Activated T-helper 1 cell treated with anti-CD3 and anti-CD28 coated beads, Interleukin-12 subunit alpha, Interleukin-12 subunit beta, Interleukin-2, Interleukin-4 antibody, amounts not matched to agents 30 ng/mL and 10 ng/mL and 1 ng/mL, durations not matched to agents 14 hours and 24 hours and 36 hours (primary cell): Measurements from ENCODE around the gene MRPS34. TPM values are rescaled to one million over a fixed set of nuclear protein-coding genes. Genes with fewer than 3 reads are reported as not detected.

Experiments used
- DNase-seq: peaks from one replicate; pipeline ENCODE4 v3.0.0; 2021; ENCODE audit warnings: low spot score
- H3K27ac Mint-ChIP-seq: one replicate; pipeline ENCODE4 v1.8.0; 2021; ENCODE audit warnings: mild to moderate bottlenecking, mixed read lengths
- H3K27me3 Mint-ChIP-seq: one replicate; pipeline ENCODE4 v1.8.0; 2022; ENCODE audit warnings: mild to moderate bottlenecking, moderate library complexity, mixed read lengths; ENCODE audit not compliant: insufficient read depth
- H3K36me3 Mint-ChIP-seq: one replicate; pipeline ENCODE4 v1.8.0; 2021; ENCODE audit warnings: low read depth, mixed read lengths
- H3K4me1 Mint-ChIP-seq: one replicate; pipeline ENCODE4 v1.8.0; 2021; ENCODE audit warnings: low read depth, mixed read lengths
- H3K4me3 Mint-ChIP-seq: one replicate; pipeline ENCODE4 v1.8.0; 2021; ENCODE audit warnings: mild to moderate bottlenecking, moderate library complexity, mixed read lengths
- H3K9me3 Mint-ChIP-seq: one replicate; pipeline ENCODE4 v1.8.0; 2021; ENCODE audit warnings: mixed read lengths
- intact Hi-C: fragments of 100-400 bp; cut with micrococcal nuclease; formaldehyde crosslinking; loops from one replicate; pipeline ENCODE4 v1.15.1; 2024
- total RNA-seq: library from RNA; stranded (reverse); gene quantifications from 2 replicates; pipeline ENCODE4 v1.2.3, GENCODE V29; 2022

Gene MRPS34
- total RNA-seq, 1 donor from 2014 or later = 209 TPM

GRCh38 chr16:1768767-1769401 lies 4.0 kb downstream of the MRPS34 start:
- intact Hi-C loops = no loop called here
- Mint-ChIP-seq H3K27me3 (no peaks in the 10 kb centered on the region), H3K9me3 (no peaks in the 10 kb centered on the region), H3K4me3 (no peak overlapping the region), H3K4me1 (peaks cover 8% of the 10 kb centered on the region), H3K27ac (no peak overlapping the region), H3K36me3 (peaks cover 19% of the 10 kb centered on the region)
- DNase-seq = no peak

- intact Hi-C loops = no loop called here
- no peak for DNase-seq
- no peak overlapping the region for H3K4me3 Mint-ChIP-seq
- no peaks in the 10 kb centered on the region for H3K9me3 Mint-ChIP-seq
- no peaks in the 10 kb centered on the region for H3K27me3 Mint-ChIP-seq
- peaks cover 19% of the 10 kb centered on the region for H3K36me3 Mint-ChIP-seq
- peaks cover 8% of the 10 kb centered on the region for H3K4me1 Mint-ChIP-seq
- no peak overlapping the region for H3K27ac Mint-ChIP-seq
These were observed 4.7 kb downstream of the MRPS34 start for GRCh38 chr16:1768061-1768766.

- Mint-ChIP-seq H3K27me3 (no peaks in the 10 kb centered on the region), H3K9me3 (no peaks in the 10 kb centered on the region), H3K36me3 (peaks cover 17% of the 10 kb centered on the region), H3K4me1 (peaks cover 7% of the 10 kb centered on the region), H3K4me3 (no peak overlapping the region), H3K27ac (no peak overlapping the region)
- DNase-seq = no peak
- intact Hi-C loops = no loop called here
These were observed 5.6 kb downstream of the MRPS34 start for GRCh38 chr16:1767116-1767994.

GRCh38 chr16:1766701-1767100 lies 6.2 kb downstream of the MRPS34 start:
- intact Hi-C loops = no loop called here

GRCh38 chr16:1766231-1766630 lies 6.7 kb downstream of the MRPS34 start:
- Mint-ChIP-seq H3K4me3 (no peak overlapping the region), H3K9me3 (no peaks in the 10 kb centered on the region), H3K4me1 (no peaks in the 10 kb centered on the region), H3K27ac (no peak overlapping the region), H3K36me3 (peaks cover 10% of the 10 kb centered on the region), H3K27me3 (no peaks in the 10 kb centered on the region)
- no peak for DNase-seq
- intact Hi-C loops = no loop called here

More at GRCh38 chr16:1766701-1767100, 6.2 kb downstream of the MRPS34 start:
- no peaks in the 10 kb centered on the region for H3K9me3 Mint-ChIP-seq
- peaks cover 10% of the 10 kb centered on the region for H3K36me3 Mint-ChIP-seq
- H3K4me3 Mint-ChIP-seq = no peak overlapping the region
- no peaks in the 10 kb centered on the region for H3K27me3 Mint-ChIP-seq
- DNase-seq = no peak
- peaks cover under 1% of the 10 kb centered on the region for H3K4me1 Mint-ChIP-seq
- no peak overlapping the region for H3K27ac Mint-ChIP-seq

- Mint-ChIP-seq H3K36me3 (peaks cover 10% of the 10 kb centered on the region), H3K4me3 (no peak overlapping the region), H3K4me1 (no peaks in the 10 kb centered on the region), H3K9me3 (no peaks in the 10 kb centered on the region), H3K27me3 (no peaks in the 10 kb centered on the region), H3K27ac (no peak overlapping the region)
- DNase-seq = no peak
- intact Hi-C loops = no loop called here
These were observed 7.1 kb downstream of the MRPS34 start for GRCh38 chr16:1765826-1766225.

- H3K9me3 Mint-ChIP-seq = no peaks in the 10 kb centered on the region
- H3K27me3 Mint-ChIP-seq = no peaks in the 10 kb centered on the region
- peaks cover 6% of the 10 kb centered on the region for H3K36me3 Mint-ChIP-seq
- no peak for DNase-seq
- H3K4me1 Mint-ChIP-seq = no peaks in the 10 kb centered on the region
- no peak overlapping the region for H3K4me3 Mint-ChIP-seq
- intact Hi-C loops = no loop called here
- no peak overlapping the region for H3K27ac Mint-ChIP-seq
These were observed 8.0 kb downstream of the MRPS34 start for GRCh38 chr16:1764971-1765370.

GRCh38 chr16:1763521-1764511 lies 9.1 kb downstream of the MRPS34 start:
- peaks cover 7% of the 10 kb centered on the region for H3K36me3 Mint-ChIP-seq
- no peaks in the 10 kb centered on the region for H3K4me1 Mint-ChIP-seq
- intact Hi-C loops = no loop called here
- DNase-seq = no peak
- no peak overlapping the region for H3K4me3 Mint-ChIP-seq
- H3K27ac Mint-ChIP-seq = no peak overlapping the region
- H3K9me3 Mint-ChIP-seq = no peaks in the 10 kb centered on the region
- H3K27me3 Mint-ChIP-seq = no peaks in the 10 kb centered on the region

- Mint-ChIP-seq H3K27me3 (no peaks in the 10 kb centered on the region), H3K36me3 (peaks cover 6% of the 10 kb centered on the region), H3K27ac (no peak overlapping the region), H3K9me3 (no peaks in the 10 kb centered on the region), H3K4me3 (no peak overlapping the region), H3K4me1 (no peaks in the 10 kb centered on the region)
- no peak for DNase-seq
- intact Hi-C loops = no loop called here
These were observed 9.9 kb downstream of the MRPS34 start for GRCh38 chr16:1762879-1763520.

- Mint-ChIP-seq H3K27me3 (no peaks in the 10 kb centered on the region), H3K9me3 (no peaks in the 10 kb centered on the region), H3K4me1 (peaks cover 3% of the 10 kb centered on the region), H3K36me3 (peaks cover 4% of the 10 kb centered on the region), H3K27ac (no peak overlapping the region), H3K4me3 (no peak overlapping the region)
- no peak for DNase-seq
- intact Hi-C loops = no loop called here
These were observed 10.6 kb downstream of the MRPS34 start for GRCh38 chr16:1762196-1762878.

GRCh38 chr16:1761751-1762150 lies 11.2 kb downstream of the MRPS34 start:
- Mint-ChIP-seq H3K36me3 (peaks cover 1% of the 10 kb centered on the region), H3K27ac (no peak overlapping the region), H3K4me1 (peaks cover 9% of the 10 kb centered on the region), H3K9me3 (no peaks in the 10 kb centered on the region), H3K4me3 (no peak overlapping the region), H3K27me3 (no peaks in the 10 kb centered on the region)
- no peak for DNase-seq
- intact Hi-C loops = no loop called here
